IgD-negative memory B cell (primary cell): Measurements from ENCODE around the gene SIPA1L3. TPM values are rescaled to one million over a fixed set of nuclear protein-coding genes. Genes with fewer than 3 reads are reported as not detected.

Source experiments
- H3K27ac Mint-ChIP-seq, 3 donors: one replicate each; pipeline ENCODE4 v1.8.0; 2020 to 2022; ENCODE audit warnings: mild to moderate bottlenecking in 3 of 3, mixed read lengths in 3 of 3, moderate library complexity in 1 of 3
- H3K27me3 Mint-ChIP-seq: one replicate; pipeline ENCODE4 v1.8.0; 2021; ENCODE audit warnings: mixed read lengths
- H3K36me3 Mint-ChIP-seq: one replicate; pipeline ENCODE4 v1.8.0; 2020; ENCODE audit warnings: mild to moderate bottlenecking, mixed read lengths
- H3K4me1 Mint-ChIP-seq, 3 donors: one replicate each; pipeline ENCODE4 v1.8.0; 2020 to 2022; ENCODE audit warnings: mixed read lengths in 3 of 3, mild to moderate bottlenecking in 1 of 3
- H3K4me3 Mint-ChIP-seq, 4 donors: one replicate each; pipeline ENCODE4 v1.8.0; 2020 to 2022; ENCODE audit warnings: mild to moderate bottlenecking in 4 of 4, mixed read lengths in 4 of 4, moderate library complexity in 3 of 4
- H3K9me3 Mint-ChIP-seq, 3 donors: one replicate each; pipeline ENCODE4 v1.8.0; 2020 to 2021; ENCODE audit warnings: mixed read lengths in 3 of 3, mild to moderate bottlenecking in 1 of 3
- polyA plus RNA-seq: library from polyadenylated mRNA; unstranded; fragments of 300-500 nt; fragmentation: Illumina TruSeq; gene quantifications from one replicate; pipeline ENCODE4 v1.2.3, GENCODE V29; 2021

SIPA1L3 gene
- polyA plus RNA-seq, 1 donor from 2014 or later = 13.6 TPM

DNA sequence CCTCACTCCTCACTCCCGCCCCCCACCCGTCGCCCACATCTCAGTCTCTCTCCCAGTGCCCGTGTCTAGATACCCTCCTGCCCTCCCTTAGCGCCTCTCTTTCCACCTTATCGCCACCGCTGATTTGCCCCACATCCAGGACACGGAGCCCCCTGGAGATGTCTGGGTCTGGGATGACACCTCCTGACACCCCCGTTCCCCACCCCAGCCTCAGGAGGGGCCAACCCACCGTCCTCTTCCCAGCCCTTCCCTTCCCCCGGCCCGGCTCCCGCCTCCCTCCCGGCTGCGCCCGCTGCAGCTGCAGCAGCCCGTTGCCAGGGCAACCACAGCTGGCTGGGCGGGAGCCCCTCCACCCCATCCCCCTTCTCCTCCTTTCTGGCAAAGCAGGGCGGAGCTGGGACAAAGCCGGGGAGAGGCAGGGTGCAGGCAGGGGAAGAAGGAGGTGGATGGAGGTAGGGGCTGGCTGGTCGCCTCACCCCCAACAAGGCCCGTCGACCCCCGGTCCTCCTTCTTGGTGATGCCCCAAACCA is 303.5 kb downstream of the SIPA1L3 start:
- peaks cover 34% of the 10 kb centered on the region for H3K27me3 Mint-ChIP-seq
- peak overlapping the region in 1 of 4 donors; percentile 12 for H3K4me3 Mint-ChIP-seq
- H3K9me3 Mint-ChIP-seq = peaks cover 0 to 4% (median 0%) of the 10 kb centered on the region in 3 donors
- H3K4me1 Mint-ChIP-seq = peaks cover 15 to 21% (median 16%) of the 10 kb centered on the region in 3 donors
- H3K36me3 Mint-ChIP-seq = peaks cover 8% of the 10 kb centered on the region
- peak overlapping the region in 1 of 3 donors; percentile 25 for H3K27ac Mint-ChIP-seq

DNA sequence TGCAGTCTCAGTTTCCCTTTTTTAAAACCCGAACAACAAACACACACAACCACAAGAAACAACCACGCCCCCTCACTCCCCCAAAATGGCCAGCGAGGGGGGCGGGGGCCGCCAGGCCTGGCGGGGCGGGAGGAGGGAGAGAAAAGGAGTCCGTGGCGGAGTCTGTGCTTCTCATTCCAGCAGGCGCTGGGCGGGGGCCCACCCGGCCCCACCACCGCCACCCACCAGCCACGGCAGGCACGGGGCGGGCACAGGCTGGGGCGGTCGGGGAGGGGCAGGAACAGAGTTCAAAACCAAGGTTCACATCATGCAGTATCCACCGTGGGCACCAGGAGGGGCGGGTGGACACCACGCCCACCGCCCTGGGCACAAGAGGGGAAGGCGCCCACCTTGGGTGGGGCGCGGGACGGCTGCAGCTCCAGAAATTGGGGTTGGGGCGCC is 304.2 kb downstream of the SIPA1L3 start:
- Mint-ChIP-seq H3K36me3 (peaks cover 8% of the 10 kb centered on the region), H3K27ac (no peak overlapping the region), H3K9me3 (peaks cover 0 to 4% (median 0%) of the 10 kb centered on the region in 3 donors), H3K4me1 (peaks cover 15 to 21% (median 16%) of the 10 kb centered on the region in 3 donors), H3K27me3 (peaks cover 39% of the 10 kb centered on the region), H3K4me3 (peak overlapping the region in 1 of 4 donors; percentile 30)

DNA sequence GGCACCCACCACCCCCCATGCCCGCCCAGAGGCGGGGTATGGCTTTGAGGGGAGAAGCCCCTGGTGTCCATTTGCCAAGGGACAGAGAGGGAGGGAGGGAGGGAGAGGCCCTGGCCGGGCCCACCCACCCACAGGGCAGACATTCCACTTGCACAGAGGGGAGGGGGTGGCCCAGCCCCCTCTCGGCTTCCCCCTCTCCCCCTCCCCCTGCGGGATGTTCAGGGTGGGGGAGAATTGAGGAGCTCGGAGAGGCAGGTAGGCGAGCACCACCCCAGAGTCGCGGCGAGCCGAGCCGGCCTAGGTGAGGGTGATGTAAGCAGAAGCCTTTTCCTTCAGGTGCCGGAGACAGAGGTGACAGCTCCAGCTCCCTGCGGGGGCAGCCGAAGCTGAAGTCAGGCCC is 304.8 kb downstream of the SIPA1L3 start:
- Mint-ChIP-seq H3K9me3 (peaks cover 0 to 4% (median 0%) of the 10 kb centered on the region in 3 donors), H3K27me3 (peaks cover 40% of the 10 kb centered on the region), H3K4me3 (no peak overlapping the region), H3K4me1 (peaks cover 15 to 21% (median 16%) of the 10 kb centered on the region in 3 donors), H3K36me3 (peaks cover 6% of the 10 kb centered on the region), H3K27ac (no peak overlapping the region)

DNA sequence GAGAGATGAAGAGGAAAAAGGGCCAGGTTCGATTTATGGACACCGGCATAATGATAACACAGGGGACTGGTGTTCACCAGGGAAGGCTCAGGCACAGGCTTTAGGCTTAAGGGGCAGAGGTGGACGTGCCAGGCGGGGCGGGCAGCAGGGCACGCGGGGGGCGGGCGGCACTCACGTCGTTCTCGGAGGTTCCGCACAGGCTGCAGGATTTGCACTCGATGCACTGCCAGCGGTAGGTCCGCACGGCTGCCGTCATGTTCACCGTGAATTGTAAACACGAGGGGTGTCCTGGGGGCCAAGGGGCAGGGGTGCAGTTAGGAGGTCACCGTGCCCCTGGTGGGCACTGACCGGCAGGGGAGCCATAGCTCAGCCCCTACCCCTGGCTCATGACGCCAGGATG is 306.5 kb downstream of the SIPA1L3 start:
- peaks cover 41% of the 10 kb centered on the region for H3K27me3 Mint-ChIP-seq
- H3K27ac Mint-ChIP-seq = peak overlapping the region; percentile 74 to 84 (median 82)
- H3K36me3 Mint-ChIP-seq = no peaks in the 10 kb centered on the region
- H3K9me3 Mint-ChIP-seq = peaks cover 0 to 4% (median 0%) of the 10 kb centered on the region in 3 donors
- peaks cover 15 to 19% (median 16%) of the 10 kb centered on the region in 3 donors for H3K4me1 Mint-ChIP-seq
- peak overlapping the region in 1 of 4 donors; percentile 88 for H3K4me3 Mint-ChIP-seq

DNA sequence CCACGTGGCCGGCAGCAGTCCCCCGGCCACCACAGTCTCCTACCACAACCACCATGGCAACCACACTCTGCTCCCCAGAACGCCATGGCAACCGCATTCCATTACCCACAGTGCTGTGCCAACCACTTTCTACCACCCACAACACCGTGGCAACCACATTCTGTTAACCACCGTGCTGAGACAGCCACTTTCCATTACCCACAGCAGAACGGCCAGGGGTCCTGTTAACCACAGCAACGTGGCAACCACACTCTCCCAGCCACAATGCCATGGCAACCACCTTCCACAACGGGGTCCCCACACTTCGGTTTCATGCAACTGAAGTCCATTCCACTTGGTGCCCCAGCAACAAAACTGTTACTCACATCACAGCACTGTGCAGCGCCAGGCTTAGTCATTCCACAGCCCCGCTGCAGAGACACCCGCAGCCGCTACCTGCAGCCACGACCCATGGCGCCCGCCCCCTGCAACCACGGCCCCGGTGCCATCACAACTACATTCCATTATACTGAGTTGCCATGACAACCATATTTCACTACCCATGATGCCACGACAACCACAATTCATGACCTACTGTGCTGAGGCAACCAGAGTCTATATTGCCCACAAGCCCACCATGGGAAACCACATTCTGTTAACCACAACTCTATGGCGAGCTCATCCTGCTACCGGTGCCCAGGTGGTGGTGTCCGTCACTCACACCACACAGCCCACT is 307.1 kb downstream of the SIPA1L3 start:
- Mint-ChIP-seq H3K4me3 (peak overlapping the region in 3 of 4 donors; percentile 18 to 88 (median 82)), H3K27me3 (peaks cover 45% of the 10 kb centered on the region), H3K27ac (peak overlapping the region; percentile 74 to 84 (median 82)), H3K36me3 (no peaks in the 10 kb centered on the region), H3K4me1 (peaks cover 15 to 19% (median 16%) of the 10 kb centered on the region in 3 donors), H3K9me3 (peaks cover 0 to 4% (median 0%) of the 10 kb centered on the region in 3 donors)

DNA sequence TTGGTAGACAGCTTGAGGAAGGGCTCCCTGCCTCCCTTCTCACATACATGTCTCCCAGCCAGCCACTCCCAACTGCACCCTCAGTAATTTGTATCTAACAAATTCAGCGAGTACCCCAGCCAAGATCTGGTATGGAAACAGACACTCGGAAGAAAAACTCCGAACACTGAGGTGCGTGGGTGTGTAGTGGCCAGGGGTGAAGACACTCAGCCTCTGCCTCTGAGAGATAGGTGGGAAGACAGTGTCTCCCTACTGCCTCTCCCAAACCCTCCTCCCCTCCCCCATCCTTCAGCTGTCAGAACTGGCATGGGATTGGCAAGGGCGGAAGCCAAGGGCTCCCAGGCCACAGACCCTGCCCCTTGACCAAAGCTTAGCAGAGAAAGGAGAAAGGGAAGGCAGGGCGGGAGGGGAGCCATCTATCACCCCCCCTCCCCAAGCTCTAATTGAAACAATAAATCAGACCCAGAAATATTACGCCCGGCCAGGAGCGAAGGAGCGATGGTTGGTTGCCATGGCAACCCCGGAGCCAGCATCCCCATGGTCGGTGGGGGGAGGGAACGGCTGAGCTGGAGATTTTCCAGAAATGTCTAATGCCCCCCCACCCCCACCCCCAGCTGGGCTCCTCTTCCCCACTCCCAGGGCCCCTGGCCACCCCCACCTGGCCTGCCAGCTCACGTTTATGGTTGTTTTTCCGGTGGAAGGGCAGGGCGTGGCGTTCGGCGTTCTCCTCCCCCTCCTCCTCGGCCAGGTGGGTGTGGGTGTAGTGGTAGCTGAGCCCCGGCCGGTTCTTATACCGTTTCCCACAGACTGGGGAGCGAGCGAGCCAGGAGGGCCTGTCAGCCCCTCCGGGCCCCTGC is 310.0 kb downstream of the SIPA1L3 start:
- no peak overlapping the region for H3K27ac Mint-ChIP-seq
- H3K4me3 Mint-ChIP-seq = no peak overlapping the region
- H3K27me3 Mint-ChIP-seq = peaks cover 46% of the 10 kb centered on the region
- H3K36me3 Mint-ChIP-seq = no peaks in the 10 kb centered on the region
- H3K9me3 Mint-ChIP-seq = peaks cover 0 to 4% (median 0%) of the 10 kb centered on the region in 3 donors
- peaks cover 6 to 15% (median 11%) of the 10 kb centered on the region in 3 donors for H3K4me1 Mint-ChIP-seq

DNA sequence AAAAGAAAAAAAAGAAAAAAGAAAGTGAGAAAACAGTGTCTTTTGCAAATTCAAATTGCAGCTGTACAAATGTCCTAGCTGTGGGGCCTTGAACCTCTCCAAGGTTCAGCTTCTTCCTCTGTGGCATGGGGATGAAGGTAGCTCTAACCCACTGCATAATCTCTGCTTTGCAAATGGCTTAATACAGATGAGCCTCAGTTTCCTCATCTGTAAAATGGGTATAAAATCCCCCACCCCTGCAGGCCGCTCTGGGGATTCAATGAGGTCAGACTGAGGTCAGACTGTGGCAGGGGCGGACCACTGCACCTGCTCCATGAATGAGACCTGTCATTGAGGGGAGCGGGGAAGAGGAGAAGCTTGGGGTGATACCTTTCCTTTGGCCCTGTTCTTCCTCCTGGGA is 311.2 kb downstream of the SIPA1L3 start:
- Mint-ChIP-seq H3K27ac (no peak overlapping the region), H3K27me3 (peaks cover 50% of the 10 kb centered on the region), H3K9me3 (peaks cover 0 to 4% (median 0%) of the 10 kb centered on the region in 3 donors), H3K36me3 (no peaks in the 10 kb centered on the region), H3K4me1 (peaks cover 9 to 15% (median 13%) of the 10 kb centered on the region in 3 donors), H3K4me3 (no peak overlapping the region)

DNA sequence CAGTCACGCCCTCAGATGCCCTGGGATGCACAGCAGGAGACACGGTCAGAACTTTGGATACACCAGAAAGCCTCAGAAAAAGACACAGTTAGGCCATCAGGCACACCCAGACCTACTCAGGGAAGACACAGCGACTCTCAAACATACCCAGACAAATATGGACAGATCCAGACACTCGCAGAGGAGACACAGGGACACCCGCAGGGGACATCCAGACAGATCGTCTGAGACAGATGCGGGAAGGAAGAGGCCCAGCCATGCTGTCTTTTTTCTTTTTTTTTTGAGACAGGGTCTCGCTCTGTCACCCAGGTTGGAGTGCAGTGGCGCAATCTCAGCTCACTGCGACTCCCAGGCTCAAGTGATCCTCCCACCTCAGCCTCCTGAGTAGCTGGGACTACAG is 312.2 kb downstream of the SIPA1L3 start:
- Mint-ChIP-seq H3K4me3 (no peak overlapping the region), H3K4me1 (peaks cover 8 to 11% (median 8%) of the 10 kb centered on the region in 3 donors), H3K9me3 (no peaks in the 10 kb centered on the region), H3K27me3 (peaks cover 46% of the 10 kb centered on the region), H3K27ac (no peak overlapping the region), H3K36me3 (no peaks in the 10 kb centered on the region)

DNA sequence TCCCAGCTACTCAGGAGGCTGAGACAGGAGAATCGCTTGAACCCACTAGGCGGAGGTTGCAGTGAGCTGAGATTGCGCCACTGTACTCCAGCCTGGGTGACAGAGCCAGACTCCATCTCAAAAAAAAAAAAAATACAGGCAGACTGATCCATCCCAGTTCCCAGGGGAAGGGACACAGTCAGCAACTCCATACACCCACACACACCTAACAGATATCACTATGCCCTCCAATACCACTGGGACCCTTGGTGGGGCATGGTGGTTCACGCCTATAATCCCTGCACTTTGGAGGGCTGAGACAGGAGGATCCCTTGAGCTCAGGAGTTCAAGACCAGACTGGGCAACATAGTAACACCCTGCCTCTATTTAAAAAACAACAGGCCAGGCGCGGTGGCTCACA is 314.4 kb downstream of the SIPA1L3 start:
- H3K4me1 Mint-ChIP-seq = peaks cover 5 to 11% (median 10%) of the 10 kb centered on the region in 3 donors
- H3K27me3 Mint-ChIP-seq = peaks cover 44% of the 10 kb centered on the region
- no peak overlapping the region for H3K27ac Mint-ChIP-seq
- peak overlapping the region in 1 of 4 donors; percentile 63 for H3K4me3 Mint-ChIP-seq
- no peaks in the 10 kb centered on the region for H3K9me3 Mint-ChIP-seq
- peaks cover 2% of the 10 kb centered on the region for H3K36me3 Mint-ChIP-seq

DNA sequence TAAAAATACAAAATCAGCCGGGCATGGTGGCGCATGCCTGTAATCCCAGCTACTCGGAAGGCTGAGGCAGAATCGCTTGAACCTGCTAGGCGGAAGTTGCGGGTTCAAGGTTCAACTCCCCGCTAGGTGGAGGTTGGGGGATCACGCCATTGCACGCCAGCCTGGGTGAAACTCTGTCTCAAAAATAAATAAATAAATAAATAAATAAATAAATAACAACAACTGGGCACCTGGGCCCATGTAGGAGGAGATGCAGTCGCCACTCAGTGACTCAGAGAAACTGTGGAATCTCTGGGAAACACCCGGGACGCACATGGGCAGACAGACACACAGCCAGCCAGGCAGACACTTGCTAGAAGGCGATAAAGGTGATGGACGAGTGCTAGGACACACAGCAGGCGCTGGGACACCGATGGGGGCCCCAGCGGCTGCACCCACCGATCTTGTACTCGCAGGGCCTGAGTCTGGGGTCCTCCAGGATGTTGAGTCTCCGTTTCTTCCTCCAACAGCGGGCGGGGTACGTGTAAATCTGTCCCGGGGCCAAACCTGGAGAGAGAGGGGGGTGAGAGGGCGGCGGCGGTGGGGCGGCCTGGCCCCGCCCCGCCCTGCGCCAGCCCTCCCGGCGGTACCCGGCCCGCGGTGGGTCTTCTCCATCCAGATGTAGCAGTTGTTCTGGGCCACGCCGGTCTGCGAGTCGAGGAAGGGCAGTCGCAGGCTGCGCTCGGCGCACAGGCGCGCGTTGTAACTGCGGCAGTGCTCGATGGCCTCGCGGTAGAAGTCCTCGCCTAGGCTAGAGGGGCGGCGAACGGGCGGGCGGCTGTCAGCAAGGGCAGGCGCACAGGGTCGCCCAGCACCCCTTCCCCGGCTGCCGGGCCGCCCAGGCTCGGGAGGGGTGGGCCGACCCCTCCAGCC is 315.2 kb downstream of the SIPA1L3 start:
- Mint-ChIP-seq H3K9me3 (no peaks in the 10 kb centered on the region), H3K36me3 (peaks cover 3% of the 10 kb centered on the region), H3K27me3 (peaks cover 48% of the 10 kb centered on the region), H3K4me3 (no peak overlapping the region), H3K27ac (peak overlapping the region in 1 of 3 donors; percentile 49), H3K4me1 (peaks cover 5 to 14% (median 10%) of the 10 kb centered on the region in 3 donors)

DNA sequence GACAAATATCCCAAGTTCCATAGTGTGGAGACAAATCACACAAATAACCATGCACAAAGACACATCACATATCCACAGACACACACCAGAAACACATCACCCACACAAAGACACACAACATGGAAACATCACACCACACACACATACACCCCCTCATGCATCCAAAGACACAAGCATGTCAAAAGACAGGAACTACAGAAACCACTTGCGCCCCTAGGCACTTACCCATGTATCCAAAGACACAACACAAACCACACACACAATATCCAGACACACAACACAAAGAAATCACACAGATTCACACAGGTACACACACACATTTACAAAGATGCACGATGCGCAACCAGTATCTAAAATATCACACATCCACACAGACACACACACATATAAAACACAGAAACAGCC is 316.1 kb downstream of the SIPA1L3 start:
- Mint-ChIP-seq H3K9me3 (no peaks in the 10 kb centered on the region), H3K4me1 (peaks cover 5 to 14% (median 10%) of the 10 kb centered on the region in 3 donors), H3K4me3 (peak overlapping the region; percentile 4 to 69 (median 49)), H3K27me3 (peaks cover 56% of the 10 kb centered on the region), H3K27ac (no peak overlapping the region), H3K36me3 (peaks cover 3% of the 10 kb centered on the region)

DNA sequence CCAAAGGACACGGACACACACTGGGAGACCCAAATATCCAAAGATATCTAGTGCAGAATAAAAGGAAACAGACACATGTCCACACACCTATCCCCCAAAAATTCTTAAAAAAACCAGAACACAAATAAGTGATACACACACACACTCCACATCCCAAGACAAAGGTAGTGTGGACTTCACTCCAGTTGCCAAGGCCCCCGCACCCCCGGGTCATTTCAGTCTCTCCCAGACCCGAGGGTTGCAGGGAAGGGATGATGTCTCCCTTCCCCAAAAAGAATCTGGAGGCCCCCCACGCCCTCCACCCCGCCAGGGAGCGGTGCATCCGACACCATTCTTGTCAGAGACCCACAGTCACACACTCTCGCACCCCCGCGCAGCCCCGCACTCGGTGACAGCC is 316.6 kb downstream of the SIPA1L3 start:
- no peak overlapping the region for H3K27ac Mint-ChIP-seq
- H3K27me3 Mint-ChIP-seq = peaks cover 54% of the 10 kb centered on the region
- H3K4me1 Mint-ChIP-seq = peaks cover 5 to 16% (median 10%) of the 10 kb centered on the region in 3 donors
- H3K9me3 Mint-ChIP-seq = no peaks in the 10 kb centered on the region
- H3K36me3 Mint-ChIP-seq = peaks cover 3% of the 10 kb centered on the region
- H3K4me3 Mint-ChIP-seq = peak overlapping the region; percentile 4 to 69 (median 49)

DNA sequence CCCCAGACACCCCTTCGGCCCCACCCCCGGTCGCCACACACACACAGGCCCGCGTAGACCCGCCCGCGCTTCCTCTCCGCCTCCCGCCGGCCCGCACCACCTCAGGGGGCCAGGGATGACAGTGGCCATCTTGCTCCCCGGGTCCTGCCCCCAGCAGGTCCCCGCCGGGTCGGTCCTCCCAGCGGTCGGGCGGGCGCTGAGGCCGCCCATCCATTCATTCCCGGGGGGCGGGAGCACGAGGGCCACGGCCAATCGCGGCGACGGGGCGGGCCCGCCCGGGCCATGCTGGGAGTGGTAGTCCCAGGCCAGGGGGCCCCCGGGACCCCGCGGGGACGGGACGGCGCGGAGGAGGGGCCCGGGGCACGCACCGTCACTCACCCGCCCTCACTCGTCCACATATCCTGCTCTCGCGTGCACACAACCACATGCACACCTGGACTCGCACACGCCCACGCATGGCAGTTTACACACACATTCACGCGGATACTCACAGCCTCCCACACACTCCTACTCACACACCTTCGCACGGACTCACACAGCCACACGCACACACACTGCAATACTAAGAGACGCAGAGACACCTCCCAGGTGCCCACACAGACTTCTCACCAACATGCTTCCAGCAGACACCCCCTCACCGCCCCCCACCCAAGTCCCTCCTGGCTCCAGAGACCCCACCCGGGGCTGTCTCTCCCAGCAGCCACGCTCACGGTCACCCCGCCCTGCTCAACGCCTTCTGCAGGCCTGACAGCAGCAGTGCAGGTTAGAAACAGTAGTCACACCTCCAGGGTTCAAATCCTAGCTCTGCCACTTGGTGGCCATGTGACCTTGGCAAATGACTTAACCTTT is 317.2 kb downstream of the SIPA1L3 start, which contains the start of gene DPF1:
TSS of gene DPF1 (minus strand) at position 209 of the 849 bp plus-strand sequence. CDS start at position 129, 80 bp downstream.
- Mint-ChIP-seq H3K4me3 (peak within 1 kb of the TSS; percentile 4 to 98 (median 81)), H3K36me3 (peaks cover 3% of the 10 kb centered on the region), H3K27ac (peak within 1 kb of the TSS in 1 of 3 donors; percentile 28), H3K27me3 (peaks cover 54% of the 10 kb centered on the region), H3K9me3 (no peaks in the 10 kb centered on the region), H3K4me1 (peaks cover 5 to 18% (median 11%) of the 10 kb centered on the region in 3 donors)
